NCI-H82 treated with DMSO at 0.1 percent for 48 hours (cell line): ENCODE results near the gene GRID1.

Experiments
- DNase-seq: peaks from one replicate; lab custom pipeline; 2025; ENCODE audit not compliant: unreplicated experiment; lab: John Stamatoyannopoulos, UW

Gene GRID1

GRCh38 chr10:86366033-86366901, at the start of gene GRID1:
TSS of gene GRID1 (minus strand) at chr10:86366795.
- peak; percentile 5 for DNase-seq

GRCh38 chr10:86415583-86415982, 49.0 kb upstream of the GRID1 start:
- DNase-seq: no peak

- no peak for DNase-seq
Observed at GRCh38 chr10:86415116-86415515, 48.5 kb upstream of the GRID1 start.

GRCh38 chr10:86413046-86413728, 46.6 kb upstream of the GRID1 start:
- no peak for DNase-seq

GRCh38 chr10:86411852-86412560, 45.4 kb upstream of the GRID1 start:
- DNase-seq: no peak

- DNase-seq: no peak
Observed at GRCh38 chr10:86411281-86411841, 44.8 kb upstream of the GRID1 start.

GRCh38 chr10:86410542-86411124, 44.0 kb upstream of the GRID1 start:
- DNase-seq: no peak

- DNase-seq: no peak
Observed at GRCh38 chr10:86409183-86409582, 42.6 kb upstream of the GRID1 start.

- DNase-seq: no peak
Observed at GRCh38 chr10:86403183-86403797, 36.7 kb upstream of the GRID1 start.

- no peak for DNase-seq
Observed at GRCh38 chr10:86402283-86402941, 35.8 kb upstream of the GRID1 start.

- no peak for DNase-seq
Observed at GRCh38 chr10:86401588-86402282, 35.1 kb upstream of the GRID1 start.

- no peak for DNase-seq
Observed at GRCh38 chr10:86400705-86401587, 34.4 kb upstream of the GRID1 start.

GRCh38 chr10:86399879-86400704, 33.5 kb upstream of the GRID1 start:
- peak; percentile 76 for DNase-seq

- no peak for DNase-seq
Observed at GRCh38 chr10:86399514-86399878, 32.9 kb upstream of the GRID1 start.

- no peak for DNase-seq
Observed at GRCh38 chr10:86397120-86397519, 30.5 kb upstream of the GRID1 start.

GRCh38 chr10:86393862-86394455, 27.4 kb upstream of the GRID1 start:
- peak; percentile 37 for DNase-seq

- no peak for DNase-seq
Observed at GRCh38 chr10:86393362-86393761, 26.8 kb upstream of the GRID1 start.
